ENCODE data around the gene IL23R. TPM values are rescaled to one million over a fixed set of nuclear protein-coding genes. Genes with fewer than 3 reads are reported as not detected.

Gene IL23R
- total RNA-seq, 3 donors from 2014 or later: not detected

DNA sequence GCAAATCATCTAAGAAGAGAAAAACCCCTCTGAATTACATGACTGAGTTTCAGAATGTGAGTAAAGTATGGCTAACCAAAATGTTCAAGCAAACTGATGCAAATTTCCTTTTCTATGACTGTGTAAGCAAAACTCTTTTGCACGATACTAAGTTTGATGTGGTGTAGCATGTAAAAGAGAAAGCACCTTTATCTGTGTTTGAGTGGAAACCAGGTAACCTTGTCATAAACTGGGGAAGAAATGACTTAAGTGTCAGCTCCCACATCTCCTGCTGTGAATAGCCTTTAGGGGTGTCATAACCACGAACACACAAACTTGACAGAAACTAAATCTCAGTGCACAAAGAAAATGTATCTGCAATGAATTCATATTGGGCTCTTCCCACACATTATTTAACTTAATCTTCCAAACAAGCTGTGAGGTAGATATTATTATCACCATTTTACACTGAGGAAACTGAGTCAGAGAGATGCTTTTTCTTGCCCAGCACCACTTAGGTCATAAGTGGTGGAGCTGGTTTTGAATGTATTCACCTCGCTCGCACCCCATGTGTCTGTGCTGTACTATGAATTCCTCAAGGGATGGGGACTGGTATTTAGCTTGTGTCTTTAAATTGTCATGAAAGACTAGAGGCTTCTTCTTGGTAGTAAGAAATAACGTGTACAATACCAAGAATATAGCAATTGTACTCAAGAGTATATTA is 108.5 kb downstream of the IL23R start:
- TF ChIP-seq POLR2AphosphoS5 (IDR thresholded peaks at IDR 0.05) (no peak), POLR2A (IDR thresholded peaks at IDR 0.05) (no peak)
- TF ChIP-seq, protein P1, sequence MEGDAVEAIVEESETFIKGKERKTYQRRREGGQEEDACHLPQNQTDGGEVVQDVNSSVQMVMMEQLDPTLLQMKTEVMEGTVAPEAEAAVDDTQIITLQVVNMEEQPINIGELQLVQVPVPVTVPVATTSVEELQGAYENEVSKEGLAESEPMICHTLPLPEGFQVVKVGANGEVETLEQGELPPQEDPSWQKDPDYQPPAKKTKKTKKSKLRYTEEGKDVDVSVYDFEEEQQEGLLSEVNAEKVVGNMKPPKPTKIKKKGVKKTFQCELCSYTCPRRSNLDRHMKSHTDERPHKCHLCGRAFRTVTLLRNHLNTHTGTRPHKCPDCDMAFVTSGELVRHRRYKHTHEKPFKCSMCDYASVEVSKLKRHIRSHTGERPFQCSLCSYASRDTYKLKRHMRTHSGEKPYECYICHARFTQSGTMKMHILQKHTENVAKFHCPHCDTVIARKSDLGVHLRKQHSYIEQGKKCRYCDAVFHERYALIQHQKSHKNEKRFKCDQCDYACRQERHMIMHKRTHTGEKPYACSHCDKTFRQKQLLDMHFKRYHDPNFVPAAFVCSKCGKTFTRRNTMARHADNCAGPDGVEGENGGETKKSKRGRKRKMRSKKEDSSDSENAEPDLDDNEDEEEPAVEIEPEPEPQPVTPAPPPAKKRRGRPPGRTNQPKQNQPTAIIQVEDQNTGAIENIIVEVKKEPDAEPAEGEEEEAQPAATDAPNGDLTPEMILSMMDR (IDR thresholded peaks at IDR 0.05): no peak
- Histone ChIP-seq H3K4me1 (no peaks in the 10 kb centered on the region), H3K9me3 (no peaks in the 10 kb centered on the region), H3K27ac (no peak overlapping the region), H3K4me3 (no peak overlapping the region), H3K36me3 (no peaks in the 10 kb centered on the region), H3K27me3 (no peaks in the 10 kb centered on the region)
- no peak for DNase-seq (ENCODE audit: low spot score in 2 of 2)
- intact Hi-C loops (cut with DNase I; ENCODE audit: low total_unique reads): no loop called here

DNA sequence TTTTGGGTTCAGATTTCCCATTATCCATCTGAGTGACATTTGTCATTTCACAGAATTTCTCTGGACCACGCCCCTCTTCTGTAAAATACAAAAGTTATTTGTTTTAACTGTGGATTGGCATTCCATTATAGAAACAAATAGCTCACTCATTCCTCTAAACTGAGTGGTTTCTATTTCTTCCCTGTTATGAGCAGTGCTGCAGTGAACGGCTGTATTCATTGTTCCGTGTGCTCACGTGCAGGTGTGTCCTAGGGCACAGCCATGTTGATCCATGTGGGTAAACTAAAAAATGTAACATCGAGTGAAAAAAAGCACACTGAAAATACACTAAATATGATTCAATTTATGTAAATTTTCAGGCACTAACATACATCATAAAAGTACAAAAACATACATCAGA is 114.4 kb downstream of the IL23R start:
- TF ChIP-seq POLR2AphosphoS5 (IDR thresholded peaks at IDR 0.05) (no peak), POLR2A (IDR thresholded peaks at IDR 0.05) (no peak)
- TF ChIP-seq, protein P1 (IDR thresholded peaks at IDR 0.05): no peak
- Histone ChIP-seq H3K36me3 (no peaks in the 10 kb centered on the region), H3K27me3 (no peaks in the 10 kb centered on the region), H3K9me3 (no peaks in the 10 kb centered on the region), H3K4me1 (no peaks in the 10 kb centered on the region), H3K27ac (no peak overlapping the region), H3K4me3 (no peak overlapping the region)
- intact Hi-C loops (cut with DNase I; ENCODE audit: low total_unique reads): no loop called here
- DNase-seq (ENCODE audit: low spot score in 2 of 2): no peak

DNA sequence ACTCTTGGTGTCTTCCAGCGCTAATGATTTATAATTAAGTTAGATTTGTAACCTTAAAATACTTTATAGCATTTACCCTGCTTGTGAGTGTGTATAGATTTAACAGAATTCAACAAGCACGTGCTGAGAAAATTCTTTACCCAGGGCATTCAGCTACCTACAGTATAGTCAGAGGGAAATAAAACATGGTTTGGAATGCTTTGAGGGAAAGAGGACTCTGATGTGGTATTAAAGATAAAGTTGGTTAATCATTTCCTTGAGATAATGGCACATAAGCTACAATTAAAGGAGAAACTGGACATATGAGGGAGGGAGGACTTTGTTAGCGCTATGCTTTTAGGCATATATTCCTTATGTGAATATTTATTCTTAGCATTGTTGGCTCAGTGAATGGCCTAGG is 115.0 kb downstream of the IL23R start:
- Histone ChIP-seq H3K27me3 (no peaks in the 10 kb centered on the region), H3K27ac (no peak overlapping the region), H3K36me3 (no peaks in the 10 kb centered on the region), H3K9me3 (no peaks in the 10 kb centered on the region), H3K4me1 (no peaks in the 10 kb centered on the region), H3K4me3 (no peak overlapping the region)
- TF ChIP-seq POLR2A (IDR thresholded peaks at IDR 0.05) (no peak), POLR2AphosphoS5 (IDR thresholded peaks at IDR 0.05) (no peak)
- TF ChIP-seq, protein P1 (IDR thresholded peaks at IDR 0.05): no peak
- intact Hi-C loops (cut with DNase I; ENCODE audit: low total_unique reads): no loop called here
- DNase-seq (ENCODE audit: low spot score in 2 of 2): no peak

DNA sequence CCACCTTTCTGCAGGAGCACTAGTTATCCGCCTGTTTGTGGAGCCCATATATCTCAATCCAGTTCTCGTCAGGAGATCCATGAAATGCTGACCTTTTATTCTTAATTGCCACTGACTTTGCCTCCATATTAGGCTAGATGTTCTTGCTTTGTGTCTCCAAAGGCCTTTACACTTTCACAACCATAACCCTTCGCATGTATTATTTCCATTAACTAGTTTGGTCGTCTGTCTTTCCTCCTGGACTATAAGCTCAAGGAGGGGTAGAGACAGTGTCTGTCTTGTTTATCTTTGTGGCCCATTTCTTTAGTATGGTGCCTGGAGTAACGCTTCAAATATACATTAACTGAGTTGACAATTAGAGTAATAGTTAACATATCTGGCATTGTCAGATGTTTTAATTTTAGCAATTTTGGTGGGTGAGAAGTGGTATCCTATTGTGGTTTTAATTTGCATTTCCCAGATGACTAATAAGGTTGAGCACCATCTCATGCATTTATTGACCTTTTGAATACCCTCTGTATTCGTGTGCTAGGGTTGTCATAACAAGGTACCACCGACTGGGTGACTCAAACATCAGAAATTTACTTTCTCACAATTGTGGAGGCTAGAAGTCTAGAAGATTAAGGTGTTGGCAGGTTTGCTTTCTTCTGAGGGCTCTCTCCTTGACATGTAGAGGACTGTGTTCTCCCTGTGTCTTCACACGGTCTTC is 119.7 kb downstream of the IL23R start:
- intact Hi-C loops (cut with DNase I; ENCODE audit: low total_unique reads): no loop called here
- no peaks in the 10 kb centered on the region for H3K4me1 ChIP-seq
- no peak for DNase-seq (ENCODE audit: low spot score in 2 of 2)

DNA sequence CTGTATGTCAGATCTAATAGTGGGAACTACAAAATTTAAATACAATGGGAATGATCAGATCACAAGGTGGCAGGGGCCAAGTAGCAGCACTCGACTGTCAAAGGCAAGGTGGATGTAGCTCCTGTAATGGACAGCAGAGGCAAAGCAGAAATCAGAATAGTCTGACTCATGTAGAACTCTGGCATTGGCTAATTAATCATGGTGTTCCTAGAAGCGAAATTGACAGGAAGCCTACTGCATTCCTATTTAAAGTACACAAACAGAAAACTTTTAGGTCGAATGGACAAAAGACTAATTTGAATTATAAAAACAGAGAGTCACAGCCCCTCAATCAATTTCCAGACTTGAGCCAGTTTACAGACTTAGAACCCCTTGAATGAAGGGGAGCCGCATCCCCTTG is 124.0 kb downstream of the IL23R start:
- DNase-seq (ENCODE audit: low spot score in 2 of 2): no peak
- Histone ChIP-seq H3K27ac (no peak overlapping the region), H3K9me3 (no peaks in the 10 kb centered on the region), H3K36me3 (no peaks in the 10 kb centered on the region), H3K4me3 (no peak overlapping the region), H3K27me3 (no peaks in the 10 kb centered on the region), H3K4me1 (no peaks in the 10 kb centered on the region)
- intact Hi-C loops (cut with DNase I; ENCODE audit: low total_unique reads): no loop called here
- no peak for TF ChIP-seq POLR2A (IDR thresholded peaks at IDR 0.05)
- TF ChIP-seq POLR2AphosphoS5 (IDR thresholded peaks at IDR 0.05): no peak
- TF ChIP-seq, protein P1 (IDR thresholded peaks at IDR 0.05): no peak

More for the DNA sequence above, 119.7 kb downstream of the IL23R start:
- Histone ChIP-seq H3K9me3 (no peaks in the 10 kb centered on the region), H3K27ac (no peak overlapping the region), H3K36me3 (no peaks in the 10 kb centered on the region), H3K4me3 (no peak overlapping the region), H3K27me3 (no peaks in the 10 kb centered on the region)
- TF ChIP-seq, protein P1 (IDR thresholded peaks at IDR 0.05): no peak
- TF ChIP-seq POLR2A (IDR thresholded peaks at IDR 0.05) (no peak), POLR2AphosphoS5 (IDR thresholded peaks at IDR 0.05) (no peak)

Measured in breast epithelium (tissue), 4 donors.